Heart right ventricle (tissue), 16 donors: Measurements from ENCODE around the gene PSMC3IP. TPM values are rescaled to one million over a fixed set of nuclear protein-coding genes. Genes with fewer than 3 reads are reported as not detected.

Experiments
- ATAC-seq, 8 donors: fragments of 200-7000 bp; cut with Tn5 transposase; one replicate each; pipeline ENCODE4 v1.9.1; 2020; ENCODE audit warnings: mild to moderate bottlenecking in 8 of 8, moderate library complexity in 8 of 8, moderate number of reproducible peaks in 1 of 8
- DNase-seq, 2 donors: peaks; one replicate each; pipeline ENCODE4 v3.0.0-alpha.2; 2020
- H3K27ac ChIP-seq, 10 donors: fragments of 200-600 bp; sonication (generic) in 2 of 10; one replicate each; pipeline versions ENCODE4 v1.5.0 to v1.8.0; 2020 to 2022; ENCODE audit warnings: mild to moderate bottlenecking in 3 of 10
- H3K27me3 ChIP-seq, 7 donors: fragments of 200-600 bp; one replicate each; pipeline ENCODE4 v1.8.0; 2021 to 2022; ENCODE audit warnings: mild to moderate bottlenecking in 2 of 7
- H3K36me3 ChIP-seq, 9 donors: fragments of 200-600 bp; sonication (generic) in 1 of 9; one replicate each; pipeline versions ENCODE4 v1.5.0 to v1.8.0; 2020 to 2022; ENCODE audit warnings: mild to moderate bottlenecking in 2 of 9
- H3K4me1 ChIP-seq, 9 donors: fragments of 200-600 bp; sonication (generic) in 1 of 9; one replicate each; pipeline versions ENCODE4 v1.5.0 to v1.8.0; 2020 to 2022; ENCODE audit warnings: mild to moderate bottlenecking in 4 of 9
- H3K4me3 ChIP-seq, 10 donors: fragments of 200-600 bp; sonication (generic) in 2 of 10; one replicate each; pipeline versions ENCODE4 v1.5.0 to v1.8.0; 2020 to 2022; ENCODE audit warnings: mild to moderate bottlenecking in 7 of 10, moderate library complexity in 2 of 10
- H3K9me3 ChIP-seq, 11 donors: fragments of 200-600 bp in 10 of 11; sonication (generic) in 2 of 11; one replicate each; pipeline versions ENCODE4 v1.5.0 to v1.8.0; 2013 to 2022; ENCODE audit warnings: mild to moderate bottlenecking in 2 of 11, control low read depth in 1 of 11, moderate library complexity in 1 of 11
- CTCF ChIP-seq, 9 donors: fragments of 200-600 bp; sonication (generic) in 2 of 9; IDR thresholded peaks; one replicate each; pipeline versions ENCODE4 v1.5.0 to v1.8.0; 2021 to 2022; ENCODE audit warnings: antibody characterized with exemption in 9 of 9, mild to moderate bottlenecking in 5 of 9, moderate library complexity in 1 of 9
- WGBS, 2 donors: extraction: QIAGEN DNeasy Blood & Tissue Kit; methylation state at CpG; one replicate each; pipeline ENCODE4 v1.1.7; 2013; ENCODE audit warnings: inconsistent platforms in 1 of 2; 5-methylcytosine and 5-hydroxymethylcytosine counted together
- intact Hi-C, 10 donors: fragments of 100-400 bp; cut with DNase I; formaldehyde crosslinking; loops; one replicate each; pipeline versions ENCODE4 v1.11.1 to v1.14.2; 2022
- polyA plus RNA-seq, 2 donors: library from polyadenylated mRNA; stranded (reverse); fragments of 200-250 nt; gene quantifications; one replicate each; pipeline ENCODE4 v1.2.3, GENCODE V29; 2013
- total RNA-seq, 10 donors: library from RNA; stranded (reverse); fragmentation: NEBNext Ultra II Directional in 3 of 10; extraction: Animal tissue kit (Norgen Biotek cat#: 25700) in 3 of 10; gene quantifications; one replicate each; pipeline versions ENCODE4 v1.2.1 to v1.2.4, GENCODE V29; 2021 to 2023
- donor health status: Arrhythmogenic right ventricular cardiomyopathy.
- donor health status: ischemic (EF 13 %, LVEDD 7.1; RV severe dilation, severe dysfunction).
- donor health status: healthy with polysubstance abuse.
- donor health status: DM: no; HTN: yes; CAD: no.
- donor health status: DM: no; HTN: no; CAD: no.
- donor health status: ischemic (EF 25% LVEDD 6.9; RV normal size, moderate dysfunction).
- donor health status: ischemic (EF 25% LVEDD 5.7; RV mildly dilated, moderate dysfunction).
- donor health status: healthy.
- donor health status: DM: yes; HTN: yes; CAD: no.
- donor health status: Ischemic cardiomyopathy.
- donor health status: ischemic (EF 35%, LVEDD 5.7; RV mildly dilated, moderate dysfunction).
- donor health status: nonischemic (EF 11% LVEDD 7.7; RV severe dilation, severe dysfunction).
- donor health status: DM: yes; HTN: yes; CAD: no.
- donor health status: PGD.
- donor health status: ischemic (EF 29% LVEDD 5.4; RV normal size, mild dysfunction).
- donor health status: nonischemic (EF 23%, LVEDD 6.1; RV moderate dilation, normal function).

Gene PSMC3IP
- total and polyA plus RNA-seq, 12 donors: 1.1 to 3.1 (median 1.9) TPM

GRCh38 chr17:42607769-42608168 is 30.2 kb upstream of the PSMC3IP start:
- peak overlapping the region in 4 of 10 donors; percentile 90 to 96 (median 94) for H3K27ac ChIP-seq

GRCh38 chr17:42603318-42603717 is 25.8 kb upstream of the PSMC3IP start:
- intact Hi-C loops: loop anchor here in 1 of 10 donors (10.0 kb wide), 1 partner anchor 191 kb away; the partner anchor contains the start of genes CNTD1 and COA3
- ATAC-seq (no peak), DNase-seq (no peak)
- peaks cover 7 to 57% (median 48%) of the 10 kb centered on the region in 9 donors for H3K4me1 ChIP-seq
- H3K27ac ChIP-seq: no peak overlapping the region
- TF ChIP-seq CTCF (IDR thresholded peaks at IDR 0.05): no peak
- WGBS, 2 donors: 88 to 90% methylated on average over 7 of the region's 7 CpGs
- H3K27me3 ChIP-seq: no peaks in the 10 kb centered on the region
- H3K9me3 ChIP-seq: no peaks in the 10 kb centered on the region
- peaks cover 0 to 32% (median 0%) of the 10 kb centered on the region in 9 donors for H3K36me3 ChIP-seq
- no peak overlapping the region for H3K4me3 ChIP-seq

More at GRCh38 chr17:42607769-42608168, 30.2 kb upstream of the PSMC3IP start:
- Histone ChIP-seq H3K4me3 (peak overlapping the region in 9 of 10 donors; percentile 60 to 97 (median 81)), H3K36me3 (peaks cover 0 to 43% (median under 1%) of the 10 kb centered on the region in 9 donors), H3K27me3 (no peaks in the 10 kb centered on the region), H3K9me3 (no peaks in the 10 kb centered on the region), H3K4me1 (peaks cover 6 to 59% (median 47%) of the 10 kb centered on the region in 9 donors)
- intact Hi-C loops: loop anchor here in 5 of 10 donors (2.0 to 10.0 kb wide), 4 partner anchors 50 to 187 kb away; partner anchors contain the start of genes PLEKHH3 (in 3 of the 5), TUBG2 (in 2 of the 5), CNTD1 (in 1 of the 5) and COA3 (in 1 of the 5)
- 33 to 44% methylated on average over 3 of the region's 3 CpGs for WGBS, 2 donors
- ATAC-seq (no peak), DNase-seq (no peak)
- no peak for TF ChIP-seq CTCF (IDR thresholded peaks at IDR 0.05)

- Histone ChIP-seq H3K27me3 (no peaks in the 10 kb centered on the region), H3K27ac (peak overlapping the region in 3 of 10 donors; percentile 10 to 13 (median 12)), H3K4me1 (peaks cover 4 to 18% (median 13%) of the 10 kb centered on the region in 9 donors), H3K4me3 (no peak overlapping the region), H3K36me3 (peaks cover 0 to 56% (median 0%) of the 10 kb centered on the region in 9 donors), H3K9me3 (no peaks in the 10 kb centered on the region)
- 16 to 28% methylated on average over 2 of the region's 2 CpGs for WGBS, 2 donors
- DNase-seq: peak in 1 of 2 donors; percentile 29
- ATAC-seq: peak; percentile 49 to 87 (median 70)
- TF ChIP-seq CTCF (IDR thresholded peaks at IDR 0.05): no peak
- intact Hi-C loops: no loop called here
Measured at GRCh38 chr17:42598905-42599304, 21.4 kb upstream of the PSMC3IP start.

- no peak for TF ChIP-seq CTCF (IDR thresholded peaks at IDR 0.05)
- no peak for DNase-seq
- Histone ChIP-seq H3K27me3 (no peaks in the 10 kb centered on the region), H3K4me1 (peaks cover 4 to 18% (median 13%) of the 10 kb centered on the region in 9 donors), H3K9me3 (no peaks in the 10 kb centered on the region), H3K4me3 (no peak overlapping the region), H3K36me3 (peaks cover 0 to 55% (median 5%) of the 10 kb centered on the region in 9 donors), H3K27ac (no peak overlapping the region)
- no peak for ATAC-seq
- WGBS, 2 donors: 83 to 86% methylated on average over 3 of the region's 3 CpGs
- intact Hi-C loops: no loop called here
Measured at GRCh38 chr17:42596386-42596785, 18.9 kb upstream of the PSMC3IP start.
